Endothelial cell of umbilical vein (primary cell): ENCODE measurements around the gene WNT2. TPM values are rescaled to one million over a fixed set of nuclear protein-coding genes. Genes with fewer than 3 reads are reported as not detected.

Experiments
- BruUV-seq: library from RNA; stranded (reverse); fragments of 400-500 nt; replicated peaks from 2 replicates; lab custom pipeline; 2021; lab: Mats Ljungman, UMichigan
- CTCF ChIA-PET: fragments of 300-600, 350-600 bp; sonication (Branson Sonifier 250); formaldehyde crosslinking; loops from one replicate; lab custom pipeline; 2021; ENCODE audit warnings: antibody characterized with exemption, inconsistent platforms; lab: Charles Lee
- POLR2A ChIA-PET: fragments of 300-600, 350-600 bp; sonication (Branson Sonifier 250); formaldehyde crosslinking; loops from one replicate; lab custom pipeline; 2021; ENCODE audit warnings: antibody characterized with exemption, inconsistent platforms; lab: Charles Lee
- DNase-seq: peaks from one replicate; pipeline ENCODE4 v3.0.0-alpha.2; 2011; ENCODE audit warnings: low read depth, low spot score
- FAIRE-seq: peaks from 2 replicates; lab custom pipeline; 2011; peaks lifted over from hg19 to GRCh38; lab: Jason Lieb, UNC
- H2AFZ ChIP-seq: 2 replicates; pipeline ENCODE4 v1.6.0; 2012; ENCODE audit warnings: low read depth, low read length, control low read depth, inconsistent platforms
- H3K27ac ChIP-seq: 2 replicates; pipeline ENCODE4 v1.5.1; 2011; ENCODE audit warnings: low read depth, mild to moderate bottlenecking, control low read depth, low read length, moderate library complexity; ENCODE audit not compliant: insufficient read depth
- H3K27me3 ChIP-seq, 2 experiments: 2 replicates each; pipeline versions ENCODE4 v1.6.0 to v1.6.1; 2011; ENCODE audit warnings: low read length in 2 of 2, mixed read lengths in 1 of 2; ENCODE audit not compliant: control insufficient read depth in 2 of 2, insufficient read depth in 2 of 2
- H3K36me3 ChIP-seq, 2 experiments: 2 replicates in 1 of 2; 3 replicates in 1 of 2; pipeline ENCODE4 v1.5.1; 2011; ENCODE audit warnings: low read length in 2 of 2, mild to moderate bottlenecking in 1 of 2, moderate library complexity in 1 of 2; ENCODE audit not compliant: control insufficient read depth in 2 of 2, insufficient read depth in 2 of 2; ENCODE audit errors: extremely low read depth in 1 of 2
- H3K4me1 ChIP-seq: 3 replicates; pipeline ENCODE4 v1.5.1; 2011; ENCODE audit warnings: mild to moderate bottlenecking, low read length; ENCODE audit not compliant: control insufficient read depth, insufficient read depth; ENCODE audit errors: extremely low read depth
- H3K4me2 ChIP-seq: 2 replicates; pipeline ENCODE4 v1.6.1; 2011; ENCODE audit warnings: low read length, control low read depth, mixed read lengths; ENCODE audit not compliant: insufficient read depth
- H3K4me3 ChIP-seq, 3 experiments: fragments of 200-600 bp in 1 of 3; sonication (generic), shearing (Covaris generic) in 1 of 3; replicated peaks in 1 of 3; 2 replicates each; pipeline ENCODE4 v1.5.1; 2011 to 2016; ENCODE audit warnings: control low read depth in 3 of 3, low read length in 3 of 3, mild to moderate bottlenecking in 2 of 3, inconsistent platforms in 1 of 3, low read depth in 1 of 3, moderate library complexity in 1 of 3; ENCODE audit not compliant: insufficient read depth in 1 of 3
- H3K79me2 ChIP-seq: 2 replicates; pipeline ENCODE4 v1.6.0; 2012; ENCODE audit warnings: low read length, inconsistent platforms; ENCODE audit not compliant: control insufficient read depth, insufficient read depth
- H3K9ac ChIP-seq: replicated peaks from 2 replicates; pipeline ENCODE3; 2011; ENCODE audit warnings: low read length, control low read depth; ENCODE audit not compliant: insufficient read depth; ENCODE audit errors: extremely low read depth
- H3K9me1 ChIP-seq: replicated peaks from 3 replicates; pipeline ENCODE4 v1.6.0; 2011; ENCODE audit warnings: mild to moderate bottlenecking, low read length; ENCODE audit not compliant: control insufficient read depth, insufficient read depth; ENCODE audit errors: extremely low read depth
- H3K9me3 ChIP-seq: replicated peaks from 2 replicates; pipeline ENCODE4 v1.5.1; 2012; ENCODE audit warnings: low read length, inconsistent platforms; ENCODE audit not compliant: control insufficient read depth, insufficient read depth
- H4K20me1 ChIP-seq: replicated peaks from 2 replicates; pipeline ENCODE3; 2011; ENCODE audit warnings: mild to moderate bottlenecking, low read length; ENCODE audit not compliant: control insufficient read depth, insufficient read depth; ENCODE audit errors: extremely low read depth
- CTCF ChIP-seq, 2 donors: IDR thresholded peaks; 1 replicate in 1 of 2; 2 replicates in 1 of 2; pipeline ENCODE4 v1.5.1; 2011; ENCODE audit warnings: low read length in 2 of 2, mild to moderate bottlenecking in 2 of 2, moderate library complexity in 2 of 2, control low read depth in 1 of 2, inconsistent platforms in 1 of 2, low read depth in 1 of 2; ENCODE audit not compliant: insufficient read depth in 1 of 2; ENCODE audit errors: extremely low read depth in 1 of 2
- EZH2 ChIP-seq: IDR thresholded peaks from 2 replicates; pipeline ENCODE4 v1.6.1; 2012; ENCODE audit warnings: borderline replicate concordance, low read depth, mild to moderate bottlenecking, moderate library complexity, low read length, inconsistent platforms; ENCODE audit not compliant: severe bottlenecking
- FOS ChIP-seq: IDR thresholded peaks from 2 replicates; pipeline ENCODE4 v1.6.1; 2011; ENCODE audit warnings: mild to moderate bottlenecking, low read length, moderate library complexity, borderline replicate concordance; ENCODE audit not compliant: insufficient read depth
- GATA2 ChIP-seq: IDR thresholded peaks from 2 replicates; pipeline ENCODE4 v1.7.0; 2011; ENCODE audit warnings: low read depth, mild to moderate bottlenecking, moderate library complexity, mixed read lengths, low read length; ENCODE audit not compliant: insufficient read length, insufficient read depth
- JUN ChIP-seq: IDR thresholded peaks from 2 replicates; pipeline ENCODE4 v1.6.1; 2011; ENCODE audit warnings: borderline replicate concordance, low read depth; ENCODE audit not compliant: insufficient read length, insufficient read depth
- MYC ChIP-seq: IDR thresholded peaks from one replicate; pipeline ENCODE4 v1.6.1; 2011; ENCODE audit warnings: mild to moderate bottlenecking, low read depth, low read length
- POLR2A ChIP-seq: IDR thresholded peaks from 2 replicates; pipeline ENCODE4 v1.6.1; 2012; ENCODE audit warnings: low read depth, mild to moderate bottlenecking, control low read depth, low read length
- POLR2AphosphoS5 ChIP-seq: IDR thresholded peaks from 2 replicates; pipeline ENCODE4 v1.6.1; 2012; ENCODE audit warnings: low read depth, mild to moderate bottlenecking, control low read depth, low read length, moderate library complexity; ENCODE audit not compliant: insufficient read depth
- dilution Hi-C: fragments of 300-500 bp; cut with MboI; formaldehyde crosslinking; loops from one replicate; pipeline ENCODE4 v1.15.0; 2019; ENCODE audit warnings: low sequenced_read_pairs; ENCODE audit not compliant: extremely low pct_ligation_motif_present
- intact Hi-C: fragments of 100-400 bp; cut with micrococcal nuclease; formaldehyde crosslinking; loops from one replicate; pipeline ENCODE4 v1.10.0; 2022
- polyA plus RNA-seq, 4 experiments: library from polyadenylated mRNA; depleted of rRNA in 3 of 4; stranded (reverse) in 3 of 4; unstranded in 1 of 4; fragments of >200 nt; gene quantifications; 2 replicates each; pipeline versions ENCODE4 v1.2.1 to v1.2.3, GENCODE V29; 2011 to 2012; ENCODE audit warnings: missing spikeins in 1 of 4
- total RNA-seq: library from RNA; stranded (reverse); gene quantifications from 2 replicates; pipeline ENCODE4 v1.2.3, GENCODE V29; 2021
- TF ChIP-seq, protein P1 (sequence below): IDR thresholded peaks from 2 replicates; pipeline ENCODE4 v1.6.1; 2011; ENCODE audit not compliant: insufficient read depth, insufficient read length

The WNT2 gene
- total and polyA plus RNA-seq, 2 donors (not counting 3 experiments of a cell fraction or from before 2014, with no cell fraction given) = not detected

GRCh38 chr7:117250801-117251200 lies 72.1 kb downstream of the WNT2 start:
- H3K4me3 ChIP-seq = no peak overlapping the region
- H3K79me2 ChIP-seq = no peaks in the 10 kb centered on the region
- DNase-seq = no peak
- no peaks in the 10 kb centered on the region for H3K9me3 ChIP-seq
- peaks cover 3 to 4% of the 10 kb centered on the region in 2 experiments for H3K27me3 ChIP-seq
- H3K9me1 ChIP-seq = no peaks in the 10 kb centered on the region
- dilution Hi-C loops (no loop called here), intact Hi-C loops (no loop called here)
- ChIA-PET POLR2A (no interaction called here), CTCF (interaction anchor here (1.6 to 1.9 kb wide), 2 partner anchors 10 to 38 kb away, joined by 4 to 8 read pairs; no protein-coding TSS in a partner anchor)
- H2AFZ ChIP-seq = no peak overlapping the region
- no TSS peak for BruUV-seq
- no peak for FAIRE-seq
- H3K4me1 ChIP-seq = no peaks in the 10 kb centered on the region
- H3K4me2 ChIP-seq = no peak overlapping the region
- TF ChIP-seq FOS (no peak), GATA2 (no peak), JUN (no peak), POLR2A (no peak), POLR2AphosphoS5 (no peak), MYC (no peak), EZH2 (no peak)
- TF ChIP-seq, protein P1, sequence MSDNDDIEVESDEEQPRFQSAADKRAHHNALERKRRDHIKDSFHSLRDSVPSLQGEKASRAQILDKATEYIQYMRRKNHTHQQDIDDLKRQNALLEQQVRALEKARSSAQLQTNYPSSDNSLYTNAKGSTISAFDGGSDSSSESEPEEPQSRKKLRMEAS = no peak
- H4K20me1 ChIP-seq = no peaks in the 10 kb centered on the region
- no peak overlapping the region for H3K9ac ChIP-seq
- no peak overlapping the region for H3K27ac ChIP-seq
- H3K36me3 ChIP-seq = no peaks in the 10 kb centered on the region

DNA sequence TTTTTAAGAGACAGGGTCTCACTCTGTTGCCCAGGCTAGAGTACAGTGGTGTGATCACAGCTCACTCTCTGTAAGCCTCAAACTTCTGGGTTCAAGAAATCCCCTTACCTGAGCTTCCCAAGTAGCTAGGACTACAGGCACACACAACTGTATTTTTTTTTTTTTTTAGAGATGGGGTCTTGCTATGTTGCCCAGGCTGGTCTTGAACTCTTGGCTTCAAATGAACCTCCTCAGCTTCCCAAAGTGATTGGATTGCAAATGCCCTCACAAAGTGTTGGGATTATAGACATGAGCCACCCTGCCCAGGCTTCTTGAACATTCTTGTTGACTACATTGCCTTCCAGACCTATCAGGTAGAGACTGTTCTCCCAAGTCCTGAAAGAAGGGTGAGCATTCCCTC lies 72.6 kb downstream of the WNT2 start:
- H3K27me3 ChIP-seq = peaks cover 3 to 4% of the 10 kb centered on the region in 2 experiments
- H3K79me2 ChIP-seq = no peaks in the 10 kb centered on the region
- H3K9me3 ChIP-seq = no peaks in the 10 kb centered on the region
- ChIA-PET POLR2A (no interaction called here), CTCF (interaction anchor here (1.6 to 1.9 kb wide), 2 partner anchors 11 to 37 kb away, joined by 4 to 8 read pairs; no protein-coding TSS in a partner anchor)
- no TSS peak for BruUV-seq
- no peak overlapping the region for H3K9ac ChIP-seq
- H3K4me3 ChIP-seq = no peak overlapping the region
- H3K9me1 ChIP-seq = no peaks in the 10 kb centered on the region
- FAIRE-seq = no peak
- no peak overlapping the region for H3K4me2 ChIP-seq
- intact Hi-C loops = no loop called here
- H3K36me3 ChIP-seq = no peaks in the 10 kb centered on the region
- no peak overlapping the region for H3K27ac ChIP-seq
- H4K20me1 ChIP-seq = no peaks in the 10 kb centered on the region
- DNase-seq = no peak
- no peak overlapping the region for H2AFZ ChIP-seq
- dilution Hi-C loops = no loop called here
- TF ChIP-seq, protein P1 = no peak
- TF ChIP-seq CTCF (IDR thresholded peaks at IDR 0.05; ENCODE audit: extremely low read depth in 1 of 2, insufficient read depth in 1 of 2, low read depth in 1 of 2, low read length in 2 of 2) = no peak
- no peaks in the 10 kb centered on the region for H3K4me1 ChIP-seq
